ENCODE data around the gene NCKIPSD. TPM values are rescaled to one million over a fixed set of nuclear protein-coding genes. Genes with fewer than 3 reads are reported as not detected.

NCKIPSD gene
- total RNA-seq, 1 donor from 2014 or later, result 10.5 TPM

GRCh38 chr3:48708481-48708889 lies 22.8 kb upstream of the NCKIPSD start:
- TF ChIP-seq CTCF (IDR thresholded peaks at IDR 0.05; ENCODE audit: insufficient read depth, low read length, severe bottlenecking), result no peak
- H3K36me3 ChIP-seq (ENCODE audit: control insufficient read depth, insufficient read depth, low read length), result peaks cover 22% of the 10 kb centered on the region
- DNase-seq (ENCODE audit: low read depth), result peak; percentile 86
- no peak overlapping the region for H3K4me3 ChIP-seq (ENCODE audit: low read depth, low read length)
- no peak for FAIRE-seq
- no peaks in the 10 kb centered on the region for H3K27me3 ChIP-seq (ENCODE audit: control insufficient read depth, insufficient read depth, low read length)

- Histone ChIP-seq H3K36me3 (ENCODE audit: control insufficient read depth, insufficient read depth, low read length) (peaks cover 17% of the 10 kb centered on the region), H3K4me3 (ENCODE audit: low read depth, low read length) (no peak overlapping the region), H3K27me3 (ENCODE audit: control insufficient read depth, insufficient read depth, low read length) (no peaks in the 10 kb centered on the region)
- FAIRE-seq (no peak), DNase-seq (ENCODE audit: low read depth) (no peak)
- TF ChIP-seq CTCF (IDR thresholded peaks at IDR 0.05; ENCODE audit: insufficient read depth, low read length, severe bottlenecking), result no peak
Observed at GRCh38 chr3:48707157-48707556, 21.4 kb upstream of the NCKIPSD start.

GRCh38 chr3:48702320-48702920 lies 16.7 kb upstream of the NCKIPSD start:
- no peak for TF ChIP-seq CTCF (IDR thresholded peaks at IDR 0.05; ENCODE audit: insufficient read depth, low read length, severe bottlenecking)
- no peak overlapping the region for H3K4me3 ChIP-seq (ENCODE audit: low read depth, low read length)
- no peak for FAIRE-seq
- peaks cover 16% of the 10 kb centered on the region for H3K36me3 ChIP-seq (ENCODE audit: control insufficient read depth, insufficient read depth, low read length)
- DNase-seq (ENCODE audit: low read depth), result no peak
- no peaks in the 10 kb centered on the region for H3K27me3 ChIP-seq (ENCODE audit: control insufficient read depth, insufficient read depth, low read length)

- no peak for TF ChIP-seq CTCF (IDR thresholded peaks at IDR 0.05; ENCODE audit: insufficient read depth, low read length, severe bottlenecking)
Observed at GRCh38 chr3:48700731-48701405, 15.2 kb upstream of the NCKIPSD start.

GRCh38 chr3:48698891-48699290 lies 13.2 kb upstream of the NCKIPSD start:
- no peak for TF ChIP-seq CTCF (IDR thresholded peaks at IDR 0.05; ENCODE audit: insufficient read depth, low read length, severe bottlenecking)
- Histone ChIP-seq H3K4me3 (ENCODE audit: low read depth, low read length) (no peak overlapping the region), H3K36me3 (ENCODE audit: control insufficient read depth, insufficient read depth, low read length) (peaks cover 18% of the 10 kb centered on the region), H3K27me3 (ENCODE audit: control insufficient read depth, insufficient read depth, low read length) (no peaks in the 10 kb centered on the region)
- FAIRE-seq (no peak), DNase-seq (ENCODE audit: low read depth) (no peak)

More at GRCh38 chr3:48700731-48701405, 15.2 kb upstream of the NCKIPSD start:
- Histone ChIP-seq H3K27me3 (ENCODE audit: control insufficient read depth, insufficient read depth, low read length) (no peaks in the 10 kb centered on the region), H3K36me3 (ENCODE audit: control insufficient read depth, insufficient read depth, low read length) (peaks cover 10% of the 10 kb centered on the region), H3K4me3 (ENCODE audit: low read depth, low read length) (no peak overlapping the region)
- no peak for FAIRE-seq
- DNase-seq (ENCODE audit: low read depth), result no peak

Data from bronchial epithelial cell (primary cell).